ENCODE data around the gene RETREG2. TPM values are rescaled to one million over a fixed set of nuclear protein-coding genes. Genes with fewer than 3 reads are reported as not detected.
A peak's percentile ranks its signal among the peaks of the same experiment; 100 is the strongest.

RETREG2 gene
- total RNA-seq, 1 experiment from 2014 or later, result 106 TPM

DNA sequence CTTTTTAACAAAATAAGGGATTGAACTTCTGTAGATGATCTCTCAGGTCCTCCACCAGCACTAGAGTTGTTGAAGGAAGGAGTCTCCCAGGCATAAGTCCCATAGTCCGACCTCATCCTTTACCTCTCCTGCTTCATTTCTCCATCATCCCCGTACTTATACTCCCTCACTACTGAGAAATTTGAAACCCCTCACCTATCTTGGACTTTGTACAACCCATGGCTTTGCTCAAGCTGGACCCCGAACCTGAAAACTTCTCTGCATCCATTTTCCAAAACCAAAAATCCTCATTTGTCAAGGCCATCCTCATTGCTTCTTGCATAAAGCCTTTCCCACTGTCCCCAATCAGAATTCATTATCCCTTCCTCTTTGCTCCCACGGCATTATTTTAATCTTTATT, 17.0 kb upstream of the RETREG2 start:
- Histone ChIP-seq H3K36me3 (ENCODE audit: control insufficient read depth, insufficient read depth, low read length) (no peaks in the 10 kb centered on the region), H3K27me3 (ENCODE audit: control insufficient read depth, insufficient read depth, low read length) (no peaks in the 10 kb centered on the region), H3K27ac (ENCODE audit: low read length) (peak overlapping the region; percentile 84), H3K9me3 (ENCODE audit: control insufficient read depth, insufficient read depth, low read depth, low read length) (no peaks in the 10 kb centered on the region), H3K4me1 (ENCODE audit: control insufficient read depth, insufficient read depth, low read length) (peaks cover 5% of the 10 kb centered on the region), H3K4me3 (ENCODE audit: low read depth in 2 of 2, low read length in 2 of 2) (peak overlapping the region; percentile 61 to 77)
- in situ Hi-C loops (cut with HindIII; ENCODE audit: low pct_unique_long_range_greater_than_20kb, low sequenced_read_pairs), result no loop called here
- intact Hi-C loops (cut with micrococcal nuclease; ENCODE audit: unreplicated experiment), result loop anchor here (2.0 to 10.0 kb wide), 2 partner anchors 54 to 134 kb away; partner anchors contain the start of gene ABCB6
- DNase-seq (ENCODE audit: low read depth, low spot score) (no peak), ATAC-seq (no peak; the same call in 1 of the 2 replicates)
- no TSS peak for BruUV-seq (replicated peaks)
- TF ChIP-seq POLR2AphosphoS5 (IDR thresholded peaks at IDR 0.05; ENCODE audit: low read depth, low read length) (no peak), SIN3A (IDR thresholded peaks at IDR 0.05; ENCODE audit: borderline replicate concordance, insufficient read depth, low read depth, low read length) (no peak), TCF7L2 (IDR thresholded peaks at IDR 0.05; ENCODE audit: low read depth, low read length) (no peak)
- TF ChIP-seq, protein P1, sequence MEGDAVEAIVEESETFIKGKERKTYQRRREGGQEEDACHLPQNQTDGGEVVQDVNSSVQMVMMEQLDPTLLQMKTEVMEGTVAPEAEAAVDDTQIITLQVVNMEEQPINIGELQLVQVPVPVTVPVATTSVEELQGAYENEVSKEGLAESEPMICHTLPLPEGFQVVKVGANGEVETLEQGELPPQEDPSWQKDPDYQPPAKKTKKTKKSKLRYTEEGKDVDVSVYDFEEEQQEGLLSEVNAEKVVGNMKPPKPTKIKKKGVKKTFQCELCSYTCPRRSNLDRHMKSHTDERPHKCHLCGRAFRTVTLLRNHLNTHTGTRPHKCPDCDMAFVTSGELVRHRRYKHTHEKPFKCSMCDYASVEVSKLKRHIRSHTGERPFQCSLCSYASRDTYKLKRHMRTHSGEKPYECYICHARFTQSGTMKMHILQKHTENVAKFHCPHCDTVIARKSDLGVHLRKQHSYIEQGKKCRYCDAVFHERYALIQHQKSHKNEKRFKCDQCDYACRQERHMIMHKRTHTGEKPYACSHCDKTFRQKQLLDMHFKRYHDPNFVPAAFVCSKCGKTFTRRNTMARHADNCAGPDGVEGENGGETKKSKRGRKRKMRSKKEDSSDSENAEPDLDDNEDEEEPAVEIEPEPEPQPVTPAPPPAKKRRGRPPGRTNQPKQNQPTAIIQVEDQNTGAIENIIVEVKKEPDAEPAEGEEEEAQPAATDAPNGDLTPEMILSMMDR (IDR thresholded peaks at IDR 0.05), result no peak
- TF ChIP-seq, protein P2, sequence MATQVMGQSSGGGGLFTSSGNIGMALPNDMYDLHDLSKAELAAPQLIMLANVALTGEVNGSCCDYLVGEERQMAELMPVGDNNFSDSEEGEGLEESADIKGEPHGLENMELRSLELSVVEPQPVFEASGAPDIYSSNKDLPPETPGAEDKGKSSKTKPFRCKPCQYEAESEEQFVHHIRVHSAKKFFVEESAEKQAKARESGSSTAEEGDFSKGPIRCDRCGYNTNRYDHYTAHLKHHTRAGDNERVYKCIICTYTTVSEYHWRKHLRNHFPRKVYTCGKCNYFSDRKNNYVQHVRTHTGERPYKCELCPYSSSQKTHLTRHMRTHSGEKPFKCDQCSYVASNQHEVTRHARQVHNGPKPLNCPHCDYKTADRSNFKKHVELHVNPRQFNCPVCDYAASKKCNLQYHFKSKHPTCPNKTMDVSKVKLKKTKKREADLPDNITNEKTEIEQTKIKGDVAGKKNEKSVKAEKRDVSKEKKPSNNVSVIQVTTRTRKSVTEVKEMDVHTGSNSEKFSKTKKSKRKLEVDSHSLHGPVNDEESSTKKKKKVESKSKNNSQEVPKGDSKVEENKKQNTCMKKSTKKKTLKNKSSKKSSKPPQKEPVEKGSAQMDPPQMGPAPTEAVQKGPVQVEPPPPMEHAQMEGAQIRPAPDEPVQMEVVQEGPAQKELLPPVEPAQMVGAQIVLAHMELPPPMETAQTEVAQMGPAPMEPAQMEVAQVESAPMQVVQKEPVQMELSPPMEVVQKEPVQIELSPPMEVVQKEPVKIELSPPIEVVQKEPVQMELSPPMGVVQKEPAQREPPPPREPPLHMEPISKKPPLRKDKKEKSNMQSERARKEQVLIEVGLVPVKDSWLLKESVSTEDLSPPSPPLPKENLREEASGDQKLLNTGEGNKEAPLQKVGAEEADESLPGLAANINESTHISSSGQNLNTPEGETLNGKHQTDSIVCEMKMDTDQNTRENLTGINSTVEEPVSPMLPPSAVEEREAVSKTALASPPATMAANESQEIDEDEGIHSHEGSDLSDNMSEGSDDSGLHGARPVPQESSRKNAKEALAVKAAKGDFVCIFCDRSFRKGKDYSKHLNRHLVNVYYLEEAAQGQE (IDR thresholded peaks at IDR 0.05; ENCODE audit: insufficient read depth in 1 of 2, low read depth in 2 of 2, low read length in 1 of 2), result no peak
- ChIA-PET CTCF (no interaction called here), POLR2A (no interaction called here)

DNA sequence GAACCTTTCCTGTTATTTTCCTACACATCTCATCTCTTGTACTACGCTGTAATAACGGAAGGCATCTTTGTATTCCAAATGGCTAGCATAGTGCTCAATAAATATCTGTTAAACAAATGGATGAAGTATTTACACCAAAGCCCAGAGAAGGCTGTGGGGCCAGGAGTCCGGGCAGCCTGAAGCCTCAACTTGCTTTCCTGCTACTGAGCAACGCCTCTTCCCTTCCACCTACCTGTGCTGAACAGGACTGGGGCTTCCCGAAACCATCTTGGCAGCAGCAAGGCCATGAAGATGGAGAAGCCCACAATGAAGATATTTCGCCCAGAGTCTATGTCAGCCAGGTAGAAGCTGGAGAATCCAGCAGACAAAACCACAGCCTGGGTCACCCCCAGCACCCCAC, 14.9 kb upstream of the RETREG2 start:
- ATAC-seq, result no peak
- no peak overlapping the region for H3K4me3 ChIP-seq (ENCODE audit: low read depth in 2 of 2, low read length in 2 of 2)
- ChIA-PET CTCF (interaction anchor here (0.7 kb wide), 1 partner anchor 32 kb away, joined by 3 read pairs; no protein-coding TSS in a partner anchor), POLR2A (no interaction called here)
- in situ Hi-C loops (cut with HindIII; ENCODE audit: low pct_unique_long_range_greater_than_20kb, low sequenced_read_pairs), result no loop called here
- no peak overlapping the region for H3K27ac ChIP-seq (ENCODE audit: low read length)
- BruUV-seq (replicated peaks), result no TSS peak
- H3K27me3 ChIP-seq (ENCODE audit: control insufficient read depth, insufficient read depth, low read length), result no peaks in the 10 kb centered on the region
- H3K4me1 ChIP-seq (ENCODE audit: control insufficient read depth, insufficient read depth, low read length), result peaks cover 5% of the 10 kb centered on the region
- no peak for DNase-seq (ENCODE audit: low read depth, low spot score)
- H3K36me3 ChIP-seq (ENCODE audit: control insufficient read depth, insufficient read depth, low read length), result no peaks in the 10 kb centered on the region
- TF ChIP-seq POLR2AphosphoS5 (IDR thresholded peaks at IDR 0.05; ENCODE audit: low read depth, low read length), result no peak
- TF ChIP-seq, protein P1 (IDR thresholded peaks at IDR 0.05), result no peak
- TF ChIP-seq TCF7L2 (IDR thresholded peaks at IDR 0.05; ENCODE audit: low read depth, low read length), result no peak
- TF ChIP-seq, protein P2 (IDR thresholded peaks at IDR 0.05; ENCODE audit: insufficient read depth in 1 of 2, low read depth in 2 of 2, low read length in 1 of 2), result no peak
- TF ChIP-seq SIN3A (IDR thresholded peaks at IDR 0.05; ENCODE audit: borderline replicate concordance, insufficient read depth, low read depth, low read length), result no peak
- H3K9me3 ChIP-seq (ENCODE audit: control insufficient read depth, insufficient read depth, low read depth, low read length), result no peaks in the 10 kb centered on the region
- intact Hi-C loops (cut with micrococcal nuclease; ENCODE audit: unreplicated experiment), result loop anchor here (10.0 kb wide), 1 partner anchor 52 kb away; the partner anchor contains the start of gene ABCB6

Measured in Panc1 (cell line).